Gastroesophageal sphincter (tissue), 4 donors: ENCODE measurements around the gene PIK3C2G. TPM values are rescaled to one million over a fixed set of nuclear protein-coding genes. Genes with fewer than 3 reads are reported as not detected.

Experiments used
- ATAC-seq: fragments of 150-250 bp; one replicate; pipeline ENCODE4 v1.9.1; 2016; ENCODE audit warnings: mild to moderate bottlenecking, moderate library complexity
- H3K27ac ChIP-seq, 4 donors: fragments of 200-600 bp; sonication (generic) in 3 of 4; 1 replicate in 3 of 4; 2 replicates in 1 of 4; pipeline ENCODE4 v1.5.1; 2016 to 2019
- H3K27me3 ChIP-seq: fragments of 200-600 bp; sonication (generic); one replicate; pipeline ENCODE4 v1.5.1; 2019
- H3K36me3 ChIP-seq, 2 donors: fragments of 200-600 bp; sonication (generic); one replicate each; pipeline ENCODE4 v1.5.1; 2019; ENCODE audit warnings: control low read depth in 1 of 2
- H3K4me1 ChIP-seq, 3 donors: fragments of 200-600 bp; sonication (generic); 1 replicate in 2 of 3; 2 replicates in 1 of 3; pipeline ENCODE4 v1.5.1; 2016 to 2019; ENCODE audit warnings: control low read depth in 2 of 3
- H3K4me3 ChIP-seq, 2 donors: fragments of 200-600 bp; sonication (generic); one replicate each; pipeline ENCODE4 v1.5.1; 2019; ENCODE audit warnings: mild to moderate bottlenecking in 1 of 2, moderate library complexity in 1 of 2
- H3K9me3 ChIP-seq, 3 donors: fragments of 200-600 bp; sonication (generic); one replicate each; pipeline ENCODE4 v1.5.1; 2017 to 2019; ENCODE audit warnings: control low read depth in 2 of 3
- CTCF ChIP-seq, 4 experiments: fragments of 200-600 bp in 2 of 4; fragments of 450-650 bp in 2 of 4; sonication (generic) in 1 of 4; IDR thresholded peaks; one replicate each; pipeline ENCODE4 v1.5.1; 2017 to 2019; ENCODE audit warnings: antibody characterized with exemption in 4 of 4, mild to moderate bottlenecking in 2 of 4, moderate library complexity in 2 of 4
- EP300 ChIP-seq: sonication (generic); formaldehyde crosslinking; IDR thresholded peaks from one replicate; pipeline ENCODE4 v1.6.1; 2017; ENCODE audit warnings: antibody characterized with exemption, mild to moderate bottlenecking
- POLR2A ChIP-seq, 2 donors: fragments of 450-650 bp; IDR thresholded peaks; one replicate each; pipeline ENCODE4 v1.6.1; 2017; ENCODE audit warnings: antibody characterized with exemption in 2 of 2, mild to moderate bottlenecking in 2 of 2, moderate library complexity in 1 of 2
- POLR2AphosphoS5 ChIP-seq: sonication (generic); formaldehyde crosslinking; IDR thresholded peaks from one replicate; pipeline ENCODE4 v1.6.1; 2017; ENCODE audit warnings: antibody characterized with exemption
- WGBS, 2 donors: methylation state at CpG; one replicate each; pipeline ENCODE4 v1.1.5; 2018; ENCODE audit warnings: low coverage in 1 of 2; 5-methylcytosine and 5-hydroxymethylcytosine counted together
- total RNA-seq, 4 donors: library from RNA; depleted of rRNA; stranded (reverse); fragments of >200 nt; gene quantifications; one replicate each; pipeline ENCODE4 v1.1.0, GENCODE V29; 2016

The PIK3C2G gene
- total RNA-seq, 4 donors from 2014 or later: 0.40 to 0.79 (median 0.69) TPM; not detected in 1

DNA sequence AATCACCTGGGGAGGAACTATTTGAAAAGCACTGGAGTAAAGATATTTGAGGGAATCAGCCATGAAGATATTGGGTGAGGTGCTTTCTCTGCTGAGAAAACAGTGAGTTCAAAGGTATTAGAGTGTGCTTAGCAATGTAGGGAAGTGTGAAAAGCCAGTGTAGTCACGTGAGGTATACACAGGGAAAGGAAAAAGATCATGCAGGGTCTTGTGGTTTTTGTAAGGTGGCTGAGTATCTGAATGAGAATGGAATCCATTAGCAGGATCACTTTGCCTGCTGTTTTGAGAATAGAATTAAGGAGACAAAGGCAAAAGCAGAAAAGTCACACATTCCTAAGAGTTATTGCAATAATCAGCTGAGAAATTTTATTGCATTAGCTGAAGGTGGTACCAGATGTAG, 193.0 kb downstream of the PIK3C2G start:
- H3K9me3 ChIP-seq: no peaks in the 10 kb centered on the region
- no peak overlapping the region for H3K27ac ChIP-seq
- H3K4me1 ChIP-seq: no peaks in the 10 kb centered on the region
- H3K4me3 ChIP-seq: no peak overlapping the region
- no peak for TF ChIP-seq CTCF (IDR thresholded peaks at IDR 0.05)
- no peak for TF ChIP-seq POLR2A (IDR thresholded peaks at IDR 0.05)
- TF ChIP-seq POLR2AphosphoS5: no peak
- TF ChIP-seq EP300: no peak
- WGBS, 2 donors: 56 to 75% methylated on average over 1 of the region's 1 CpG
- H3K27me3 ChIP-seq: no peaks in the 10 kb centered on the region
- H3K36me3 ChIP-seq: no peaks in the 10 kb centered on the region
- no peak for ATAC-seq

DNA sequence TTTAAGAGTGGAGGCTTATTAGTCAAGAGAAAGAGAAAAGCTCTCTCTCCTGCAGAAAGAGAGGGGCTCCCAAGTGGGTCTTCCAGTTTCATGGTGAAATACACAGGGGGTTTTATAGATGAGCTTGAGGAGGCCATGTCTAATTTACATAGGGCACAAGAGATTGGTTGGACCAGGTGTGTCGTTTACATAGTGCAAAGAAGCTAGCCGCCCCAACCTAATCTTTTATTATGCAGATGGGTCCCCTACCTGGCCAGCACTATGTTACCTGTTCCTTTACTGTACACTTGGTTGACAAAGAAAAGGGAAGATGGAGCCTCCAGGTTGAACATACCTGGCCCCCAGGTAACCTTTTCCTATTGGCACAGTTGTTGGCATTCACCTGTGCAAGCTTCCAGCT, 195.0 kb downstream of the PIK3C2G start:
- H3K9me3 ChIP-seq: no peaks in the 10 kb centered on the region
- H3K4me1 ChIP-seq: no peaks in the 10 kb centered on the region
- no peak overlapping the region for H3K27ac ChIP-seq
- H3K36me3 ChIP-seq: no peaks in the 10 kb centered on the region
- TF ChIP-seq POLR2A (IDR thresholded peaks at IDR 0.05): no peak
- TF ChIP-seq POLR2AphosphoS5: no peak
- no peak for TF ChIP-seq EP300
- no peak for TF ChIP-seq CTCF (IDR thresholded peaks at IDR 0.05)
- WGBS, 2 donors: 82% methylated on average over 2 of the region's 2 CpGs; no CpG with 5 or more reads in 1 of the 2 donors
- no peak overlapping the region for H3K4me3 ChIP-seq
- no peaks in the 10 kb centered on the region for H3K27me3 ChIP-seq
- no peak for ATAC-seq

DNA sequence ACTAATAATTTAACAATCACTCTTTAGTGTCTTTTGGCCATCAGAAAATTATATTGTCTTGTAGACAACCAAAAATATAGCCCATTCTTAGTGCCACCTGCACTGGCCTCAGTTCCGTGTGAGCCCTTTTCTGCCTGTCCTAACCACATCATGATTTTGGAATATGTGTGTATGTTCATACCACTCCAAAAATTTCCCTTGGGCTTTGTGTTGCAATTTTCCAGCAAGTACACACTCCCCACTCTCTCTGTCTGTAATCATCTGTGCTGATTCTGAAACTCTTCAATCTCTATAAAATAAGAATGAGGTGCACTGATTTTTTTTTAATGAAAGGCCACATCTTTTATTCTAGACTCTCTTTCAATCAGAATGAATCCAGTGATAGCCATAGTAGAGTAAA, 196.0 kb downstream of the PIK3C2G start:
- 63 to 91% methylated on average over 1 of the region's 1 CpG for WGBS, 2 donors
- TF ChIP-seq EP300 (no peak), POLR2AphosphoS5 (no peak), CTCF (IDR thresholded peaks at IDR 0.05) (no peak), POLR2A (IDR thresholded peaks at IDR 0.05) (no peak)
- no peak for ATAC-seq

GRCh38 chr12:18461758-18462157, 200.4 kb downstream of the PIK3C2G start:
- ATAC-seq: no peak
- H3K27me3 ChIP-seq: no peaks in the 10 kb centered on the region
- H3K9me3 ChIP-seq: no peaks in the 10 kb centered on the region
- H3K36me3 ChIP-seq: no peaks in the 10 kb centered on the region
- H3K27ac ChIP-seq: no peak overlapping the region
- 78 to 86% methylated on average over 1 to 2 of the region's 2 CpGs for WGBS, 2 donors
- peaks cover 4 to 12% (median 5%) of the 10 kb centered on the region in 3 donors for H3K4me1 ChIP-seq
- H3K4me3 ChIP-seq: no peak overlapping the region
- no peak for TF ChIP-seq EP300
- no peak for TF ChIP-seq POLR2A (IDR thresholded peaks at IDR 0.05)
- TF ChIP-seq CTCF (IDR thresholded peaks at IDR 0.05): no peak
- no peak for TF ChIP-seq POLR2AphosphoS5

More for the DNA sequence above, 196.0 kb downstream of the PIK3C2G start:
- Histone ChIP-seq H3K4me1 (peaks cover 1 to 5% (median 4%) of the 10 kb centered on the region in 3 donors), H3K27ac (no peak overlapping the region), H3K27me3 (no peaks in the 10 kb centered on the region), H3K4me3 (no peak overlapping the region), H3K36me3 (no peaks in the 10 kb centered on the region), H3K9me3 (no peaks in the 10 kb centered on the region)

DNA sequence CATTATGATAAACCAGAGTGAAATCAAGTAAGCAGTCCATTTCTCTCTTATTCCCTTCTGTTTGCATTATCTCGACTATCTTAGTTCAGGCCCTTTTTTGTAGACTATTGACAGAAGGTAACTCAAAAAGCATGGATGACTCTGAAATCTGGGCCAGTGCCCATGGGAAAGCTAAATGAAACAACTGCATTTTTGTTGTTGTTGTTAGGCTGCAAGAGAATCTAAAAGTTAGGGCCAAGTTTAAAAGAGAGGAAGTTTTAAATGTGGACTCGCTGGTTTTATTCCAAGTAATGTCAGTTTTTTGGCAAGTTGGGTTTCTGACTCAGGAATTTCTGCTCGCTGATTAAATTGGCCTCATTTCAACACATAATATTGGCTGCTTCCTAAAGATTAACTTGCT, 201.1 kb downstream of the PIK3C2G start:
- ATAC-seq: no peak
- 0 to 5% methylated on average over 3 of the region's 3 CpGs for WGBS, 2 donors
- TF ChIP-seq POLR2AphosphoS5: no peak
- TF ChIP-seq EP300: no peak
- TF ChIP-seq CTCF (IDR thresholded peaks at IDR 0.05): no peak
- no peak for TF ChIP-seq POLR2A (IDR thresholded peaks at IDR 0.05)
- H3K27ac ChIP-seq: no peak overlapping the region
- no peaks in the 10 kb centered on the region for H3K36me3 ChIP-seq
- H3K4me3 ChIP-seq: no peak overlapping the region
- peaks cover 4 to 12% (median 5%) of the 10 kb centered on the region in 3 donors for H3K4me1 ChIP-seq
- no peaks in the 10 kb centered on the region for H3K27me3 ChIP-seq
- no peaks in the 10 kb centered on the region for H3K9me3 ChIP-seq
